Hepatocyte (in vitro differentiated cells): Measurements from ENCODE around the gene SLC22A6. TPM values are rescaled to one million over a fixed set of nuclear protein-coding genes. Genes with fewer than 3 reads are reported as not detected.

Experiments
- DNase-seq: peaks from one replicate; pipeline ENCODE4 v3.0.0-alpha.2; 2016; ENCODE audit warnings: low spot score
- H2AFZ ChIP-seq: fragments of 200-600 bp; sonication (generic); 2 replicates; pipeline ENCODE4 v1.6.0; 2016; ENCODE audit warnings: antibody characterized with exemption, mild to moderate bottlenecking
- H3K27ac ChIP-seq: fragments of 200-600 bp; sonication (generic); 2 replicates; pipeline ENCODE4 v1.5.1; 2016; ENCODE audit warnings: mild to moderate bottlenecking
- H3K27me3 ChIP-seq: fragments of 200-600 bp; sonication (generic); 2 replicates; pipeline ENCODE4 v1.6.1; 2016
- H3K36me3 ChIP-seq: fragments of 200-600 bp; sonication (generic); replicated peaks from 2 replicates; pipeline ENCODE4 v1.5.1; 2016; ENCODE audit warnings: low read depth; ENCODE audit not compliant: insufficient read depth
- H3K4me1 ChIP-seq: fragments of 200-600 bp; sonication (generic); 2 replicates; pipeline ENCODE4 v1.5.1; 2016; ENCODE audit warnings: mild to moderate bottlenecking, moderate library complexity; ENCODE audit not compliant: insufficient read depth
- H3K4me2 ChIP-seq: fragments of 200-600 bp; sonication (generic); 2 replicates; pipeline ENCODE4 v1.6.0; 2016
- H3K4me3 ChIP-seq: fragments of 200-600 bp; sonication (generic); 2 replicates; pipeline ENCODE4 v1.5.1; 2016; ENCODE audit warnings: mild to moderate bottlenecking
- H3K79me2 ChIP-seq: fragments of 200-600 bp; sonication (generic); 2 replicates; pipeline ENCODE4 v1.6.0; 2017; ENCODE audit warnings: mild to moderate bottlenecking
- H3K9me2 ChIP-seq: fragments of 200-600 bp; sonication (generic); replicated peaks from 2 replicates; pipeline ENCODE4 v1.6.0; 2017; ENCODE audit warnings: mild to moderate bottlenecking; ENCODE audit not compliant: insufficient read depth
- H3K9me3 ChIP-seq: fragments of 200-600 bp; sonication (generic); 2 replicates; pipeline ENCODE4 v1.5.1; 2016; ENCODE audit warnings: low read depth, mild to moderate bottlenecking
- H4K20me1 ChIP-seq: fragments of 200-600 bp; sonication (generic); 2 replicates; pipeline ENCODE4 v1.6.0; 2016; ENCODE audit warnings: mild to moderate bottlenecking; ENCODE audit not compliant: insufficient read depth, poor library complexity, severe bottlenecking
- CTCF ChIP-seq: fragments of 200-600 bp; sonication (generic); IDR thresholded peaks from 2 replicates; pipeline ENCODE4 v1.5.1; 2016; ENCODE audit warnings: antibody characterized with exemption, mild to moderate bottlenecking; ENCODE audit not compliant: poor library complexity
- EZH2 ChIP-seq: fragments of 200-600 bp; sonication (generic); IDR thresholded peaks from 2 replicates; pipeline ENCODE4 v1.6.1; 2016; ENCODE audit warnings: antibody characterized with exemption, mild to moderate bottlenecking, borderline replicate concordance
- EZH2phosphoT487 ChIP-seq: fragments of 200-600 bp; sonication (generic); IDR thresholded peaks from one replicate; pipeline ENCODE4 v1.6.1; 2018; ENCODE audit warnings: antibody characterized with exemption, mild to moderate bottlenecking, low read depth, moderate library complexity; ENCODE audit not compliant: unreplicated experiment, severe bottlenecking
- WGBS: methylation state at CpG from one replicate; pipeline ENCODE4 v1.1.6; 2016; ENCODE audit warnings: low lambda C conversion rate; ENCODE audit errors: missing lambda C conversion rate; 5-methylcytosine and 5-hydroxymethylcytosine counted together
- polyA plus RNA-seq: library from polyadenylated mRNA; unstranded; fragments of >200 nt; fragmentation: Nextera tagmentation; extraction: Ambion mirVana; gene quantifications from 2 replicates; pipeline ENCODE4 v1.2.1, GENCODE V29; 2016
- total RNA-seq: library from RNA; depleted of rRNA; stranded (reverse); fragments of >200 nt; gene quantifications from 2 replicates; pipeline ENCODE4 v1.2.3, GENCODE V29; 2014

SLC22A6 gene, protein sequence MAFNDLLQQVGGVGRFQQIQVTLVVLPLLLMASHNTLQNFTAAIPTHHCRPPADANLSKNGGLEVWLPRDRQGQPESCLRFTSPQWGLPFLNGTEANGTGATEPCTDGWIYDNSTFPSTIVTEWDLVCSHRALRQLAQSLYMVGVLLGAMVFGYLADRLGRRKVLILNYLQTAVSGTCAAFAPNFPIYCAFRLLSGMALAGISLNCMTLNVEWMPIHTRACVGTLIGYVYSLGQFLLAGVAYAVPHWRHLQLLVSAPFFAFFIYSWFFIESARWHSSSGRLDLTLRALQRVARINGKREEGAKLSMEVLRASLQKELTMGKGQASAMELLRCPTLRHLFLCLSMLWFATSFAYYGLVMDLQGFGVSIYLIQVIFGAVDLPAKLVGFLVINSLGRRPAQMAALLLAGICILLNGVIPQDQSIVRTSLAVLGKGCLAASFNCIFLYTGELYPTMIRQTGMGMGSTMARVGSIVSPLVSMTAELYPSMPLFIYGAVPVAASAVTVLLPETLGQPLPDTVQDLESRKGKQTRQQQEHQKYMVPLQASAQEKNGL
- total RNA-seq (not detected in 2 replicates), polyA plus RNA-seq (0.46 TPM in 1 of 2 replicates, not detected in the other)

GRCh38 chr11:62984451-62984991, at the start of gene SLC22A6:
Gene SLC22A6, minus strand, starts transcription at chr11:62984967. Its CDS starts 277 bp downstream, at chr11:62984690.
- H3K4me2 ChIP-seq, result no peak within 1 kb of the TSS
- H3K27ac ChIP-seq, result no peak within 1 kb of the TSS
- H4K20me1 ChIP-seq, result no peaks in the 10 kb centered on the region
- H3K9me3 ChIP-seq, result no peaks in the 10 kb centered on the region
- H3K4me3 ChIP-seq, result no peak within 1 kb of the TSS
- no peak for DNase-seq
- H3K4me1 ChIP-seq, result no peaks in the 10 kb centered on the region
- H3K9me2 ChIP-seq, result no peaks in the 10 kb centered on the region
- no peaks in the 10 kb centered on the region for H3K27me3 ChIP-seq
- 71% methylated on average over 14 of the region's 14 CpGs for WGBS
- TF ChIP-seq CTCF (no peak), EZH2 (no peak), EZH2phosphoT487 (no peak)
- no peaks in the 10 kb centered on the region for H3K36me3 ChIP-seq
- no peaks in the 10 kb centered on the region for H3K79me2 ChIP-seq
- no peak within 1 kb of the TSS for H2AFZ ChIP-seq

GRCh38 chr11:63032457-63032856, 47.7 kb upstream of the SLC22A6 start:
- TF ChIP-seq CTCF (no peak), EZH2 (no peak), EZH2phosphoT487 (no peak)
- H3K4me1 ChIP-seq, result no peaks in the 10 kb centered on the region
- H3K79me2 ChIP-seq, result no peaks in the 10 kb centered on the region
- no peaks in the 10 kb centered on the region for H3K36me3 ChIP-seq
- WGBS, result 96% methylated on average over 4 of the region's 4 CpGs
- no peak overlapping the region for H3K27ac ChIP-seq
- H3K4me2 ChIP-seq, result no peak overlapping the region
- no peaks in the 10 kb centered on the region for H3K27me3 ChIP-seq
- no peaks in the 10 kb centered on the region for H4K20me1 ChIP-seq
- H3K4me3 ChIP-seq, result no peak overlapping the region
- DNase-seq, result no peak
- H2AFZ ChIP-seq, result no peak overlapping the region
- no peaks in the 10 kb centered on the region for H3K9me3 ChIP-seq
- no peaks in the 10 kb centered on the region for H3K9me2 ChIP-seq

GRCh38 chr11:63023841-63024648, 39.3 kb upstream of the SLC22A6 start:
- H3K27ac ChIP-seq, result no peak overlapping the region
- WGBS, result 20% methylated on average over 19 of the region's 19 CpGs
- peak overlapping the region; percentile 39 for H2AFZ ChIP-seq
- H3K4me2 ChIP-seq, result peak overlapping the region; percentile 48
- no peaks in the 10 kb centered on the region for H3K27me3 ChIP-seq
- no peaks in the 10 kb centered on the region for H4K20me1 ChIP-seq
- H3K79me2 ChIP-seq, result no peaks in the 10 kb centered on the region
- DNase-seq, result peak; percentile 91
- TF ChIP-seq EZH2 (no peak), CTCF (peak; percentile 99), EZH2phosphoT487 (no peak)
- no peaks in the 10 kb centered on the region for H3K9me2 ChIP-seq
- H3K4me1 ChIP-seq, result no peaks in the 10 kb centered on the region
- H3K36me3 ChIP-seq, result no peaks in the 10 kb centered on the region
- H3K9me3 ChIP-seq, result no peaks in the 10 kb centered on the region
- H3K4me3 ChIP-seq, result no peak overlapping the region
